Measurements from ENCODE around the gene INTS3.

GRCh38 chr1:153779781-153780541 lies 52.1 kb downstream of the INTS3 start:
- no peak for TF ChIP-seq POLR2A (IDR thresholded peaks at IDR 0.05; ENCODE audit: low read length)
- TF ChIP-seq GATA1 (IDR thresholded peaks at IDR 0.05; ENCODE audit: low read depth, low read length) = no peak
